ENCODE measurements around the gene KRTAP10-5. TPM values are rescaled to one million over a fixed set of nuclear protein-coding genes. Genes with fewer than 3 reads are reported as not detected.

KRTAP10-5 gene
- total and polyA plus RNA-seq, 12 donors = not detected

DNA sequence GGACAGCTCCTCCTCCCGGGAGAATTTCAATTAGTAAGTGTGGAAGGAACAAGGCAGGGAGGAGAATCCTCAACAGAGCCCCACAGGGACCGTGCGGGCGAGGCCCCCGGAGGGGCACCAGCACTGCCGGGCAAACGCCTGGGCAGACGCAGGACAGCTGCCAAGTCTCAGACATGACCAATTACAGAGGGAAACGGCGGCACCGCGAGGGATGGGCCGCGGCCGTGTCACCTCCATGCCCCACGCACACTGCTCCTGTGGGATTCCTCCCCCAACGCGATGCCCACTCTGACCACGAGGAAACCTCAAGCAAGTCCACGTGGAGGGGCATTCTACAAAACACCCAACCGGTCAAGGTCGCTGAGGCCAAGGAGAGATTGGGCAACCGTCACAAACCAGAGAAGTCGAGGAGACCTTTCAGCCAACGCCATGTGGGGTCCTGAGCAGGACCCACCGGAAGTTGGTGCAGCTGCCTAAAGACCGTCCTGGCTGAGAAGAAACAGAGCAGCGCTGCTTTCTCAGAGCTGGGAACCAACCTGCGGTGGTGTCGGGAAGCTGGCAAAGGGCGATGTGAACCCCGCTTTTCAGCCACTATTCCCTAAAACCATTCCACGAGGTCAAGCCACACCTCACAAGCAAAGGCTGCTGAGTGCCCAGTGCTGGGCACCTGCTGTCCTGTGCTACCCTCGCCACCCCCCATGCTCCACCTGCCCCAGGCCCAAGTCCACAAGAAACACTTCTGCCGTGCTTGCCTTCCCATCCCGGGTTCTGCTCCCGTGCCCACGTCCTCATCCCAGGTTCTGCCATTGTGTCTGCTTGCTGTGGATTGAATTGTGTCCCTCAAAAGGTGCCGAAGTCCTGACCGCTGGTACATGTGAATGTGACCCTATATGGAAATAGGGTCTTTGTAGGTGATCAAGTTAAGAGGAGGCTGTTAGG is 8.3 kb downstream of the KRTAP10-5 start:
- H3K9me3 ChIP-seq (replicated peaks in 1 of 3) = no peaks in the 10 kb centered on the region
- no peaks in the 10 kb centered on the region for H3K4me1 ChIP-seq (replicated peaks in 1 of 2)
- no peak overlapping the region for H3K27ac ChIP-seq
- peaks cover 3% of the 10 kb centered on the region for H3K27me3 ChIP-seq
- no peak overlapping the region for H3K4me3 ChIP-seq
- H3K36me3 ChIP-seq (replicated peaks in 1 of 2) = no peaks in the 10 kb centered on the region
- 86 to 92% (median 89%) methylated on average over 35 to 40 of the region's 40 CpGs for WGBS, 4 donors
- no peak for TF ChIP-seq POLR2A (IDR thresholded peaks at IDR 0.05)
- TF ChIP-seq, protein P1, sequence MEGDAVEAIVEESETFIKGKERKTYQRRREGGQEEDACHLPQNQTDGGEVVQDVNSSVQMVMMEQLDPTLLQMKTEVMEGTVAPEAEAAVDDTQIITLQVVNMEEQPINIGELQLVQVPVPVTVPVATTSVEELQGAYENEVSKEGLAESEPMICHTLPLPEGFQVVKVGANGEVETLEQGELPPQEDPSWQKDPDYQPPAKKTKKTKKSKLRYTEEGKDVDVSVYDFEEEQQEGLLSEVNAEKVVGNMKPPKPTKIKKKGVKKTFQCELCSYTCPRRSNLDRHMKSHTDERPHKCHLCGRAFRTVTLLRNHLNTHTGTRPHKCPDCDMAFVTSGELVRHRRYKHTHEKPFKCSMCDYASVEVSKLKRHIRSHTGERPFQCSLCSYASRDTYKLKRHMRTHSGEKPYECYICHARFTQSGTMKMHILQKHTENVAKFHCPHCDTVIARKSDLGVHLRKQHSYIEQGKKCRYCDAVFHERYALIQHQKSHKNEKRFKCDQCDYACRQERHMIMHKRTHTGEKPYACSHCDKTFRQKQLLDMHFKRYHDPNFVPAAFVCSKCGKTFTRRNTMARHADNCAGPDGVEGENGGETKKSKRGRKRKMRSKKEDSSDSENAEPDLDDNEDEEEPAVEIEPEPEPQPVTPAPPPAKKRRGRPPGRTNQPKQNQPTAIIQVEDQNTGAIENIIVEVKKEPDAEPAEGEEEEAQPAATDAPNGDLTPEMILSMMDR (IDR thresholded peaks at IDR 0.05) = no peak
- DNase-seq = peak in 1 of 7 donors; percentile 36
- intact Hi-C loops (cut with DNase I) = no loop called here

- intact Hi-C loops (cut with DNase I) = no loop called here
- Histone ChIP-seq H3K36me3 (replicated peaks in 1 of 2) (no peaks in the 10 kb centered on the region), H3K4me3 (no peak overlapping the region), H3K27me3 (peaks cover 3% of the 10 kb centered on the region), H3K9me3 (replicated peaks in 1 of 3) (no peaks in the 10 kb centered on the region), H3K27ac (no peak overlapping the region), H3K4me1 (replicated peaks in 1 of 2) (no peaks in the 10 kb centered on the region)
- WGBS, 4 donors = 63 to 82% (median 73%) methylated on average over 3 to 4 of the region's 4 CpGs
- peak in 1 of 7 donors; percentile 6 for DNase-seq
- TF ChIP-seq, protein P1 (IDR thresholded peaks at IDR 0.05) = no peak
- no peak for TF ChIP-seq POLR2A (IDR thresholded peaks at IDR 0.05)
Measured at GRCh38 chr21:44571296-44571695, 9.1 kb downstream of the KRTAP10-5 start.

DNA sequence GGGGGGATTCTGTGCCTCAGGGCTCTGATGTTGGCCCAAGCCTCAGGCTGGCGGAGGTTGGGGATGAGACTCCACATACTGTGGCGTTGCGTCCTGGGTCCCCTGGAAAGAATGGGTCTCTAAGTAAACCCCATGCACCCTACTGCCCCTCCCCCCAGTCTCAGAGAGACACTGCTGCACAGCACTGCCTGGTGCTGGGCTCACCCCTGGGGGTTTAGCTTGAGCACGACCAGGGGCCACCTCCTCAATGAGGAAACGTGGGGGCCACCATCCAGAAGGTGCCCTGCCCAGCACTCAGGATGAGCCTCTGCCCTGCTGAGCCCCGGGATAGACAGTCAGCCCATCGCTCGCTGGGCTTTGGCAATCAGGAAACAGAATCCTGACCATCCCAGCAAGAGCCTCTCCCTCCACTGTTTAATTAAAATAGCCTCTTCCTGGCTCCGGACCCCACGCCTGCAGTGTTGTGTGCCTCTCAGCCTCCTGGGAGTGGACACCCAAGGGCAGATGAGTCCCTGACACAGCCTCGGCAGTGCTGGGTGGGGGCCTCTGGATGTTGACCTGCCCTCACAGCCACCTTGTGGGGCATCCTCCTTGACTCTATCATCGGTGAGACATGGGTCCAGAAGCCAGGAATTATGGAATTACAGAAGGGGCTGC is 10.4 kb downstream of the KRTAP10-5 start:
- intact Hi-C loops (cut with DNase I) = no loop called here
- peaks cover 3% of the 10 kb centered on the region for H3K27me3 ChIP-seq
- no peak overlapping the region for H3K27ac ChIP-seq
- no peaks in the 10 kb centered on the region for H3K9me3 ChIP-seq (replicated peaks in 1 of 3)
- no peaks in the 10 kb centered on the region for H3K4me1 ChIP-seq (replicated peaks in 1 of 2)
- DNase-seq = peak in 1 of 7 donors; percentile 29
- H3K4me3 ChIP-seq = no peak overlapping the region
- WGBS, 4 donors = 71 to 90% (median 81%) methylated on average over 7 to 12 of the region's 12 CpGs
- no peak for TF ChIP-seq POLR2A (IDR thresholded peaks at IDR 0.05)
- TF ChIP-seq, protein P1 (IDR thresholded peaks at IDR 0.05) = no peak
- no peaks in the 10 kb centered on the region for H3K36me3 ChIP-seq (replicated peaks in 1 of 2)

Data from adrenal gland (tissue), 12 donors.